ENCODE results near the gene OR2T10.
"Not testable (repeated sequence)": the region's sequence is repeated elsewhere in the genome, so short reads cannot be mapped to it uniquely, and the experiment has no call there.

GRCh38 chr1:248642971-248643651 is 45.6 kb upstream of the OR2T10 start:
- not testable (repeated sequence) for TF ChIP-seq CTCF (IDR thresholded peaks at IDR 0.05; ENCODE audit: poor library complexity, severe bottlenecking); POLR2AphosphoS5 (IDR thresholded peaks at IDR 0.05); SMC3 (conservative IDR thresholded peaks at IDR 0.05; ENCODE audit: poor library complexity); EZH2 (IDR thresholded peaks at IDR 0.05; ENCODE audit: borderline replicate concordance, insufficient read depth, low read length, poor library complexity, severe bottlenecking); MXI1 (conservative IDR thresholded peaks at IDR 0.05; ENCODE audit: poor library complexity, severe bottlenecking); RAD21 (conservative IDR thresholded peaks at IDR 0.05); EP300 (conservative IDR thresholded peaks at IDR 0.05; ENCODE audit: poor library complexity, severe bottlenecking)
